Glomerular endothelial cell (primary cell): ENCODE measurements around the gene PGLYRP3. TPM values are rescaled to one million over a fixed set of nuclear protein-coding genes. Genes with fewer than 3 reads are reported as not detected.

Source experiments
- DNase-seq: peaks from one replicate; pipeline ENCODE4 v3.0.0-alpha.2; 2011; ENCODE audit warnings: low read depth, low spot score; ENCODE audit errors: extremely low read depth
- total RNA-seq: library from RNA; depleted of rRNA; stranded (reverse); fragments of >200 nt; gene quantifications from 2 replicates; pipeline ENCODE4 v1.2.3, GENCODE V29; 2015

The PGLYRP3 gene
- not detected in 2 replicates for total RNA-seq

- no peak for DNase-seq
Measured at GRCh38 chr1:153312570-153313186, at the start of gene PGLYRP3. Gene PGLYRP3 (minus strand): TSS chr1:153312952. CDS start chr1:153310665, 2,287 bp downstream.

GRCh38 chr1:153362187-153362775 is 49.5 kb upstream of the PGLYRP3 start:
- no peak for DNase-seq

GRCh38 chr1:153361480-153362109 is 48.8 kb upstream of the PGLYRP3 start:
- DNase-seq: no peak

GRCh38 chr1:153360592-153361479 is 48.1 kb upstream of the PGLYRP3 start:
- DNase-seq: no peak

GRCh38 chr1:153360190-153360589 is 47.4 kb upstream of the PGLYRP3 start:
- DNase-seq: no peak

GRCh38 chr1:153359241-153359640 is 46.5 kb upstream of the PGLYRP3 start:
- no peak for DNase-seq

- no peak for DNase-seq
Measured at GRCh38 chr1:153358691-153358975, 45.9 kb upstream of the PGLYRP3 start.

- no peak for DNase-seq
Measured at GRCh38 chr1:153357853-153358690, 45.3 kb upstream of the PGLYRP3 start, which contains the start of gene S100A9. Gene S100A9 (plus strand): TSS chr1:153357854. CDS start chr1:153358284, 430 bp downstream.

GRCh38 chr1:153357076-153357852 is 44.5 kb upstream of the PGLYRP3 start:
- DNase-seq: no peak

GRCh38 chr1:153356392-153357075 is 43.8 kb upstream of the PGLYRP3 start:
- no peak for DNase-seq

GRCh38 chr1:153355445-153356071 is 42.8 kb upstream of the PGLYRP3 start:
- DNase-seq: no peak

GRCh38 chr1:153354515-153355193 is 41.9 kb upstream of the PGLYRP3 start:
- no peak for DNase-seq

GRCh38 chr1:153353226-153353947 is 40.6 kb upstream of the PGLYRP3 start:
- DNase-seq: no peak

GRCh38 chr1:153352523-153352922 is 39.8 kb upstream of the PGLYRP3 start:
- DNase-seq: peak; percentile 27

- DNase-seq: no peak
Measured at GRCh38 chr1:153350321-153350957, 37.7 kb upstream of the PGLYRP3 start.

- no peak for DNase-seq
Measured at GRCh38 chr1:153349363-153350320, 36.9 kb upstream of the PGLYRP3 start.
